Raji (cell line): ENCODE results near the gene EPB41L2.

Experiments used
- POLR2A ChIP-seq: IDR thresholded peaks from 2 replicates; pipeline ENCODE4 v1.6.1; 2011; ENCODE audit warnings: low read depth, low read length, control low read depth; ENCODE audit not compliant: insufficient read depth

The EPB41L2 gene

DNA sequence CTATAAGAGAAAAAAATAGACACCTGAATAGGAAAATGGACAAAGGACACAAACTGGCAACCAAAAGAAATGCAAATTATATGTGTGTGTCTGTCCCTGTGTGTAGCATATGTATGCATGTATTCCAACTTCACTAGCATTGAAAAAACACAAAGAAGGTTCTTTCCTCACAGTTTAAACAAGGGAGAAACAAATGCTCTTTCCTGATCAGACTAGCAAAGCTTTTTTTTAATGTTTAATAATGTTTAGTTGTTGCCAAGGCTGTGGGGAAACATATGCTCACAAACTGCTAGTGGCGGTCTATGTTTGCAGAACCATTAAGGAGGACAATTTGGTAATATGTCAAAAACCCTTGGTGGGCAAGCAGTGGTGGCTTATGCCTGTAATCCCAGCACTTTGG lies 213.5 kb downstream of the EPB41L2 start:
- no peak for TF ChIP-seq POLR2A

DNA sequence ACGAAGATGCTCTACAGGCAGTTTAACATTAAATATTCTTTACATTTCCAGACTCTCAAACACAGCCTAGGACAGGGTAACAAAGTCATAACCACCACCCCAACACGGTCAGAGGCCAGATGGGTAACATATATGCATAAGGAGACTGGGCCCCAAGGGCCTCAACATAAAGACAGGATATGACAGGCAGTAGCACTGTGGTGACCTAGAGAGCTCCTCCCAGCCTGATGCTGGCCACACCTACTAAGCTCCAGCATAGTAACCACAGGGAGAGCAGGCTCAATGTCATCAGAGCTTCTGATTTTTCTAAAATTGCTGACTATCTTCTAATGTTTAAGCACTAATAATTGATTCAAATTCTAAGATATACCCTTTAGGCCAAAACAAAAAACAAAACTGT lies 214.1 kb downstream of the EPB41L2 start:
- no peak for TF ChIP-seq POLR2A

- no peak for TF ChIP-seq POLR2A
Measured at GRCh38 chr6:130847001-130847910, 215.8 kb downstream of the EPB41L2 start.

DNA sequence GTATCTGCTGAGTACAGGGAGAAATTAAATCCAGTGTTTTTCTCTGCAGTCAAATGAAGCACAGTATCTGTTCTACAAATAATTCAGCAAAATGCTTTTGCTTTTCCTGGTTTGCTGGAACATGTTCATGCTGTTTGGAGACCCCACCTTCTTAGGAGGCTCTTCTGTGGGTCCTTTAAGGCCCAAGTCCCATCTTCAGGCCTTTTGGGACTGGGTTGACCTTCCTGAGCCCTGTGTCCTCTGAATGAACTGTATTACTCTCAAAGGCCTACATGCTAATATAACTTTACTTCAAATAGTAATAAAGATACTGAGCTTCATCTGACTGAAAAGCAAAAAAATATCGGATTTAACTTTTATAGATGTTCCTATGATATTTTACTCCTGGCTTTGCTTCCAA lies 216.5 kb downstream of the EPB41L2 start:
- TF ChIP-seq POLR2A = no peak

DNA sequence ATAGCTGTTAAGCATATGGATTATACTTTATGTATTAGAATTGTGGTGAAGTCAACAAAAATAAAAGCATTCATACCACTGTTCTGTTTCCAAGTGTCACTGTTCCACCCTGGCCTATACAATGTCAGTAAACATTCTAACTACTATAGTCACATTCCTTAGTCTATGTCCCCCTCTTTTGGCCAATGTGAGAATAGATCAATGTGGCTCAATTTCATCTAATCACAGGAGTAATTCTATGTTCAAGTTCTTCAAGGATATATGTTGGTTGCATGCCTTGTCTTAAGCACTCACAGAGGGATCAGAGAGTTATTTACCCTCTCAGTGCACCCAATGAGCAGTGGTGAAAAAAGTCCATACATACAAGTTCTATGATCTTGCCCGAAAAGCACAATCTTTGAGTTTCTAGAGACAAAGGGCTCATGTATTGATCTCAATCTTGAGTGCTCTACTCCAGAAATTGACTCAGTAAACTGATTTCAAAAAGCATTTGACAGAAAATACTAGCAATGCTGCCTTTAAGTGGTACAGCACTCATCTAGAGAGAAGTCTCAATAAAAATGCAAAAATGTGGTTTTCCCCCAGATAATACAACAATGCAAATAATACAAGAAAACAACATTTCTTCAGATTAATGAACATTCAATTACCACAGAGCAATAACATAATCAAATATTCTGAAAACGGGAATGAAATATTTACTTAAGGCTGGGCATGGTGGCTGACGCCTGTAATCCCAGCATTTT lies 219.3 kb downstream of the EPB41L2 start:
- TF ChIP-seq POLR2A = no peak

DNA sequence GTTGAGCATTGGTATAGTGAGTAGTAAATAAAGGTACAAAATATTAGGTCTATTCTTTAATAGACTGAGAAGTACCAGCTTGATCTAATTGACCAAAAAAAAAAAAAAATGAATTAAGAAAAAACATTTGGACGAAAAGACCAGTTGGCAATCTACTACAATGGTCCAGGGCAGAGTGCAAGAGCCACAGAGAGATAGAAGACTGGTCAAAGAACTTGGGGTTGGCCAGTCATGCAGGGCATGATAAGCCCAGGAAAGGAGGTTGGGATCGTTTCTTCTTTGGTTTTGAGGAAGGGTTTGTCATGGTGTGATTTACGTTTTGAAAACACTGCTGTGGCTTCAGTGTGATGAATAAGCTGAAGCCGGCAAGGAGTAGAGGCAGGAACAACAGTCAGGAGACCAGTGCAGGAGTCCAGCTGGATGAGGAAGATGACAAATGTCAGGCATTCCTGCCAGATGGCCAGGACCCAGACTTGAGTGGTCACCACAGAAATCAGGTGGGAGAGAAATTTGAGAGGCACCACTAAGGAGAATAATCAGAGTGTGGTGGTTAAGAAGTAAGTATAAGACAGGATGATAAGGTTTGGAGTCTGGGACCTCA lies 221.8 kb downstream of the EPB41L2 start:
- TF ChIP-seq POLR2A = no peak

GRCh38 chr6:130840050-130840449 lies 223.0 kb downstream of the EPB41L2 start:
- TF ChIP-seq POLR2A = no peak

DNA sequence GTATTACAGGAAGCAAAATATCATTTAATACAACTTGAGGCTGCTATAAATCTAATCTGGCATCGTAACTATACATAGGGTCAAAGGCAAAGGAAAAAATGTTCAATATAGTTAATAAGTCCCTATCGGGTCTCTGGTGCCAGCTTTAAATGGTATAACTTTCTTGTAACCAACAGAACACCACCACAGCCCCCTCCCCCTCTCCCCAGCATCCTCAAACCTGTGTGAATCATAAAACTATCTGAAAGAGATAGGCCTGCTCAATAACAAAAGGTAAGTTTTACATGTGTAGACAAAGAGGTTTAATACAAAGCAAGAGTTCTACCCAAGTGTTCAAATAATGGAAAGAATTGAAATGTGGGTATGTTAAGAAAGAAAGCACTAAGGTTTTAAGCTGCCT lies 223.7 kb downstream of the EPB41L2 start:
- no peak for TF ChIP-seq POLR2A

GRCh38 chr6:130838951-130839350 lies 224.1 kb downstream of the EPB41L2 start:
- TF ChIP-seq POLR2A = no peak

DNA sequence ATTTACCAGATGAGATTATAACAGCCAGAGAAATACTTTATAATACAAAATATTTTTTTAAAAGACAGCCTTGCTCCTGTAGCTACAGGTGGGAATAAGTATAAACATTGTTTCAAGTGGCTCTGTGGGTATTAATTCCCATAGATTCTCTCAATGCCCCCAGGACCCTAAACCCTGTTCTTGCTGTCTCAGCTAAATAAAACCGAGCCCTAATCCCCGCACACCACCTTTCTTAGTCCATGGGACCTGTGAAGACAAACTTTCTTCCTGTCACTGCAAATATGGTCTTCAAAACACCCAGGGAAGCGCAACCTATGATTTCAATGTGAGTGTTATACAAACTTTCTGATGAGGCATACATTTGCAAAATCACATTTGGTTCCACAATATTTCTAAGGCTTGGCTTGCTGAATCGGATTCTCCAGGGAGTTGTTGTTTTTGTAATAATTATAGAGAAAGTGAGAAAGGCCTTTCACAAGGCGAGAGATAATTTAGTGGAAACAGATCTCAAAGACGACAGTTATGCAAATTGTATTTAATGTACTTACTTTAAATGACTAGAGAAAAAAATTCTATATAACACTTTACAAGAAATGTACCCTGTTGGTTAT lies 224.7 kb downstream of the EPB41L2 start:
- TF ChIP-seq POLR2A = no peak

GRCh38 chr6:130837067-130837466 lies 226.0 kb downstream of the EPB41L2 start:
- no peak for TF ChIP-seq POLR2A

GRCh38 chr6:130836055-130836640 lies 226.9 kb downstream of the EPB41L2 start:
- no peak for TF ChIP-seq POLR2A

DNA sequence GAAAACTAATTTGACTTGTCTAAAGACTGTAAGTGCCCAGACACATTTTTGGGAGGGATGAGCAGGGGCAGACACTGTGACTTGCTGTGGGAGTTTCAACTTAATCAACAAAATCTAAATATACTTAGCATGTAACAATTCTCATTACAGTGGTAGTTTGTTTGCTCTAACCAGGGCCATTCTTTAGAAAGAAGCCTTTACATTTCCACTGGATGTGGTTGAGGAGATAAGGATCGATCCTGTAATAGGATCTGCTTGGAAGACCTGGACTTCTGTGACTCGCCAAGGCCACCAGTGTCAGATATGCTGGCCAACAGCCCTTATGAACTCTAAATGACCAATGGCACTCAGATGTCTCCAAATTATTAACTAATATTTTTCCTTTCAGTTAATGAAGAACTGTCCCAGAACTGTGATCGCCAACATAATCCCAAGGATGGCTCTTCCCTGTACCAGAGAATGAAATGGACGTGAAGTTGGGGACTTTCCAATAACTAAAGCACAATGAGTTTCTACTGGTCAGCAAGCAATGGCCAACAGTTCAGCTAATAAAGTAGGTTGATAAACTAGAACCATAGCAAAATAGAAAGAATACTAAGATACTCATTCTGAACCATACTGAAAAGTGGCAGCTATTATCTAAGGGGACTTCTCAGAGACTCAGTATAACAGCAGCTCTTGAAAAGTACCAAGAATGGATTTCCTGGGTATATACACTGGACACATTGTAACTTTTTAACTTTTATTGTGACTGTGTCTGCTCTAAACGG lies 228.4 kb downstream of the EPB41L2 start:
- no peak for TF ChIP-seq POLR2A

GRCh38 chr6:130833569-130833968 lies 229.5 kb downstream of the EPB41L2 start:
- TF ChIP-seq POLR2A = no peak
